Motor neuron (in vitro differentiated cells): Measurements from ENCODE around the gene FGF14. TPM values are rescaled to one million over a fixed set of nuclear protein-coding genes. Genes with fewer than 3 reads are reported as not detected.

ENCODE experiments used
- ATAC-seq, 8 experiments: fragments of 200-7000 bp; cut with Tn5 transposase; replicated peaks in 6 of 8; 2 replicates each; pipeline ENCODE4 v1.8.0; 2021; ENCODE audit warnings: mild to moderate bottlenecking in 8 of 8, moderate library complexity in 8 of 8
- H3K27ac ChIP-seq, 2 donors: fragments of 250-450 bp; sonication (Bioruptor Pico); 2 replicates each; pipeline ENCODE4 v1.9.0; 2021; ENCODE audit warnings: antibody characterized with exemption in 2 of 2, mild to moderate bottlenecking in 2 of 2, moderate library complexity in 1 of 2
- H3K4me1 ChIP-seq, 2 donors: fragments of 250-450 bp; sonication (Bioruptor Pico); replicated peaks in 1 of 2; 2 replicates each; pipeline ENCODE4 v1.6.1; 2021; ENCODE audit warnings: antibody characterized with exemption in 2 of 2, mild to moderate bottlenecking in 2 of 2, moderate library complexity in 1 of 2
- H3K4me3 ChIP-seq, 5 donors: fragments of 250-450 bp; sonication (Bioruptor Pico); 2 replicates each; pipeline ENCODE4 v1.9.0; 2021; ENCODE audit warnings: antibody characterized with exemption in 5 of 5, mild to moderate bottlenecking in 5 of 5, moderate library complexity in 4 of 5
- WGBS, 10 experiments: fragments of 450-650 bp; shearing (Covaris generic); methylation state at CpG; one replicate each; pipeline ENCODE4 v1.0.0; 2022; 5-methylcytosine and 5-hydroxymethylcytosine counted together
- in situ Hi-C, 9 experiments: fragments of 400-800 bp; cut with MboI; loops; one replicate each; pipeline ENCODE4 v1.15.0; 2021; ENCODE audit warnings: low sequenced_read_pairs in 9 of 9, low pct_unique_long_range_greater_than_20kb in 2 of 9; ENCODE audit not compliant: unreplicated experiment in 9 of 9
- total RNA-seq, 8 experiments: library from RNA; unstranded; fragments of 300-600 nt; gene quantifications; 2 replicates each; pipeline versions ENCODE4 v1.2.3 to v1.2.4, GENCODE V29; 2022

Gene FGF14
- total RNA-seq, 8 experiments from 2014 or later: 0.66 to 20.0 (median 8.7) TPM

DNA sequence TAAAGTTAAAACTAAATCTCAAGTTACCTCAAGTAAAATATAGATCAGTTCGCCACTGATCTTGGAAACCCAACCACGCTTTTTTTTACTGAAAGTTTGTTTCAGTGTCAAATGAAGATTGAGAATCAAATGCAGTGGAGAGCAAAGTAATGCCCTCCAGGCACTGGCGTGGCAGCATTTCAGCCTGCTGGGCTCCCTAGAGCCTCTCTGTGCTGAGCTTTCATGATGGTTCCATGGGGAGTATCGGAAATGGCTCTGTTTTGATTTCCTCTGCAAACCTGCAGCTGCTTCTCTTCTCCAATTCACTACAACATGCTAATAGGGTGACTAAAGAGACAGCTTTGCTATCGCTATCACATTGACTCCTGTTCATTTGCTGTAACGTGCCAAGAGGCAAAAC, 141.6 kb downstream of the FGF14 start:
- Histone ChIP-seq H3K27ac (no peak overlapping the region), H3K4me1 (no peaks in the 10 kb centered on the region), H3K4me3 (no peak overlapping the region)
- whole genome bisulfite sequencing, 10 experiments: 22 to 100% (median 96%) methylated on average over 1 to 5 of the region's 6 CpGs; no CpG with 5 or more reads in 1 of the 10 experiments
- in situ Hi-C loops: no loop called here
- ATAC-seq: no peak

DNA sequence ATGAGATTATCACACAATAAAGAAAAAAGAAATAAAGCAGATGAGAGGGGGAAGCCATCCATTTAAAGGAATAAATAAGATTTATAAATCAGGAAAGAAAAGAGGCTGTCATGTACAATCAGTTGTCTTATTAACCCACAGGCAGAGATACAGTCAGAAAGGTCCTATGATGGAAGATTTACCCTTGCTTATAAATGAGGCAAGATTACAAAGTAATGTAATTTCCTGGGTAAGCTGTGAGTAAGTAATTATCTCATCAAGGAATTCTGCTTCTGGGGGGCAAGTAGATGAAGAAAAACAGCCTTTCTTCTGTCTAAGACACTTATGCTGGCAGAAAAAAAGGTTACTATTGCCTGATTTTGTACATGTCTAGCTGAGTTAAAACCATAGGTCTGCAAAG, 146.4 kb downstream of the FGF14 start:
- no peaks in the 10 kb centered on the region for H3K4me1 ChIP-seq
- in situ Hi-C loops: no loop called here
- H3K4me3 ChIP-seq: no peak overlapping the region
- ATAC-seq: no peak
- no peak overlapping the region for H3K27ac ChIP-seq

DNA sequence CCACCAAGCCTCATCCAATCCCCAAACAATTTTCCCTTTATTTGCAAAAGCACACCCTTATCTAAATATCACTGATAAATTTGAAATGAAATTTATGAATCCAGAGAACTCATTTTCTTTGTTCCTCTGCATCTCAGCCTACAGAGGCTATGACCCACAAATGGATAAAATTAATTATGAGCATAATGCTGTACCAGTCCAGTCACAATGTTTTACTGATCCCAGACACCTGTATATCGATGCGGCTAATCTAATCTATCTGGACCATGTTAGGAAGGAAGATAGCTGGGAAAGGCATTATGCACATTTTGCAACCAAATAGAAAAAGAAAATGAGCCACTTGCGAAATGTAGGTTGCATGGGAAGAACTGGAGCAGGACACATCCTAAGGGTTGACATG, 150.0 kb downstream of the FGF14 start:
- in situ Hi-C loops: no loop called here
- ATAC-seq: no peak
- 28 to 94% (median 78%) methylated on average over 2 to 3 of the region's 3 CpGs; no CpG with 5 or more reads in 1 of the 10 experiments for WGBS, 10 experiments
- no peak overlapping the region for H3K4me3 ChIP-seq
- no peak overlapping the region for H3K27ac ChIP-seq
- no peaks in the 10 kb centered on the region for H3K4me1 ChIP-seq

DNA sequence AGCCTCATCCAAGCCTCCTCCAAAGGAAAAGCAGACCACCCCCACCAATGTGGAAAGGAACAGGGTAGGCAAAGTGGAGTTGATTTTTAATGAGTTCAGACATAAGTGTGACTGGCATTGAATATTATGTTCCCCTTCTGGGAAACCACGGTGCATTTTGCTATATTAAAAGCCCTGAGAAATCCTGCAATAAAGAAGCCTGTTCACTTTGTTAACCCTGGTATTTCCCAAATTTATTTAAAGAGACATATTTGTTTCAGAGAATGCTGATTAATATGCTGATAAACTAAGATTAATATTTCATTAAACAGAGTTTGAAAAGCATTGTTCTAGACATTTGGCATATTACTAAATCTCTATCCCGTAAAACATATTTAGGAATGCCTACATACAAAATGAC, 151.4 kb downstream of the FGF14 start:
- no peaks in the 10 kb centered on the region for H3K4me1 ChIP-seq
- in situ Hi-C loops: no loop called here
- H3K27ac ChIP-seq: no peak overlapping the region
- ATAC-seq: no peak
- H3K4me3 ChIP-seq: no peak overlapping the region
- WGBS, 10 experiments: 4 to 100% (median 73%) methylated on average over 1 to 2 of the region's 2 CpGs; no CpG with 5 or more reads in 2 of the 10 experiments

- Histone ChIP-seq H3K4me1 (no peaks in the 10 kb centered on the region), H3K4me3 (no peak overlapping the region), H3K27ac (no peak overlapping the region)
- 0 to 100% (median 72%) methylated on average over 1 to 3 of the region's 3 CpGs; no CpG with 5 or more reads in 1 of the 10 experiments for WGBS, 10 experiments
- peak in 1 of 8 experiments; percentile 69 for ATAC-seq
- in situ Hi-C loops: no loop called here
Observed at GRCh38 chr13:102244607-102245227, 157.1 kb downstream of the FGF14 start.

- Histone ChIP-seq H3K4me3 (no peak overlapping the region), H3K27ac (no peak overlapping the region), H3K4me1 (peaks cover 3 to 29% of the 10 kb centered on the region in 2 donors)
- WGBS, 10 experiments: 17 to 100% (median 88%) methylated on average over 1 to 3 of the region's 3 CpGs; no CpG with 5 or more reads in 1 of the 10 experiments
- in situ Hi-C loops: no loop called here
- ATAC-seq: no peak
Observed at GRCh38 chr13:102240110-102240509, 161.7 kb downstream of the FGF14 start.

GRCh38 chr13:102237230-102237629, 164.6 kb downstream of the FGF14 start:
- peak in 4 of 8 experiments; percentile 39 to 84 (median 60) for ATAC-seq
- H3K4me1 ChIP-seq: peaks cover 3 to 29% of the 10 kb centered on the region in 2 donors
- peak overlapping the region in 1 of 2 donors; percentile 22 for H3K27ac ChIP-seq
- WGBS, 10 experiments: 0 to 45% (median 30%) methylated on average over 2 to 6 of the region's 6 CpGs; no CpG with 5 or more reads in 5 of the 10 experiments
- in situ Hi-C loops: no loop called here
- no peak overlapping the region for H3K4me3 ChIP-seq

DNA sequence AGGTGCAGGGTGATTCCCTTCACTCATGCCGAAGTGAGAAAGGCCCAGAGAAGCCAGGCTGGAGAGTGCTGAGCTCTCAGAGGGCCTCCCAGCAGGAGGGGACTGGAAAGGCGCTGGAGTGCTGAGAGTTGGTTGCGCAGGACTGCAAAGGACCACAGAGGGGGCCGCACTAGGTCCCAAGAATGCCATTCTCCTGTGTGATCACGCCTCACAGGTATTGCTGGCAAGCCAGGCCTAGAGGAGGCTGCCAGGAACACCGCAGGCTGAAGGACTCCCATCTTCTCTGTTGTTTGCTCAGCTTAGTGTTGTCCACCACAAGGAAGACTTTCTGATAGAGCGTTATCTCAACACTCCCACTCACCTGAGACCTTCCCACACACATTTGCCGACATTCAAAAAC, 165.0 kb downstream of the FGF14 start:
- ATAC-seq: peak in 4 of 8 experiments; percentile 4 to 41 (median 22)
- Histone ChIP-seq H3K4me3 (no peak overlapping the region), H3K27ac (peak overlapping the region in 1 of 2 donors; percentile 22), H3K4me1 (peaks cover 3 to 33% of the 10 kb centered on the region in 2 donors)
- in situ Hi-C loops: no loop called here
- 20 to 100% (median 82%) methylated on average over 1 to 6 of the region's 8 CpGs; no CpG with 5 or more reads in 4 of the 10 experiments for WGBS, 10 experiments

GRCh38 chr13:102236341-102236740, 165.5 kb downstream of the FGF14 start:
- no peak overlapping the region for H3K27ac ChIP-seq
- H3K4me3 ChIP-seq: no peak overlapping the region
- peaks cover 3 to 37% of the 10 kb centered on the region in 2 donors for H3K4me1 ChIP-seq
- no peak for ATAC-seq
- in situ Hi-C loops: no loop called here
- WGBS, 10 experiments: 30 to 96% (median 85%) methylated on average over 4 to 6 of the region's 7 CpGs; no CpG with 5 or more reads in 3 of the 10 experiments

DNA sequence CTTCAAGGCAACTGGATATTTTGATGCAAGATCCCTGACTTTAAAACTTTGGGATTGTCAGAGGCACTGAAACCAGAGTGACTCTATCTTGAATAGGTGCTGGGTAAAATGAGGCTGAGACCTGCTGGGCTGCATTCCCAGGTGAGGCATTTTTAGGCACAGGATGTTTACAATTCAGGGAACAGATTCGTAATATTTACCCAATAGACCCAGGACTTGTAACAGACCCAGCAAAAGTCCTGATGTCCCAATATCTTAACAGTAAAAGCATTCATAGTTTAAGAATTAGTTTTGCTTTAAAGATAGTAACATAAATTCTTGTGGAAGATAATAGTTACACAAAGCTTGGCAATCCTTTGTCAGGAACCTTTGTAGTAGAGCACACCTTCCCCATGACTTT, 166.2 kb downstream of the FGF14 start:
- 0 to 100% (median 60%) methylated on average over 1 of the region's 1 CpG; no CpG with 5 or more reads in 3 of the 10 experiments for WGBS, 10 experiments
- in situ Hi-C loops: no loop called here

GRCh38 chr13:102234618-102235017, 167.2 kb downstream of the FGF14 start:
- Histone ChIP-seq H3K4me3 (no peak overlapping the region), H3K4me1 (peaks cover 3 to 38% of the 10 kb centered on the region in 2 donors), H3K27ac (no peak overlapping the region)
- ATAC-seq: no peak
- WGBS, 10 experiments: 0 to 100% (median 94%) methylated on average over 1 to 2 of the region's 2 CpGs; no CpG with 5 or more reads in 1 of the 10 experiments
- in situ Hi-C loops: no loop called here

More for the DNA sequence above, 166.2 kb downstream of the FGF14 start:
- peaks cover 3 to 38% of the 10 kb centered on the region in 2 donors for H3K4me1 ChIP-seq
- ATAC-seq: no peak
- H3K27ac ChIP-seq: no peak overlapping the region
- H3K4me3 ChIP-seq: no peak overlapping the region

- peaks cover 3 to 28% of the 10 kb centered on the region in 2 donors for H3K4me1 ChIP-seq
- no peak overlapping the region for H3K27ac ChIP-seq
- no peak overlapping the region for H3K4me3 ChIP-seq
- WGBS, 10 experiments: 20 to 93% (median 75%) methylated on average over 1 to 3 of the region's 3 CpGs; no CpG with 5 or more reads in 1 of the 10 experiments
- ATAC-seq: no peak
- in situ Hi-C loops: no loop called here
Observed at GRCh38 chr13:102233566-102234208, 168.2 kb downstream of the FGF14 start.

DNA sequence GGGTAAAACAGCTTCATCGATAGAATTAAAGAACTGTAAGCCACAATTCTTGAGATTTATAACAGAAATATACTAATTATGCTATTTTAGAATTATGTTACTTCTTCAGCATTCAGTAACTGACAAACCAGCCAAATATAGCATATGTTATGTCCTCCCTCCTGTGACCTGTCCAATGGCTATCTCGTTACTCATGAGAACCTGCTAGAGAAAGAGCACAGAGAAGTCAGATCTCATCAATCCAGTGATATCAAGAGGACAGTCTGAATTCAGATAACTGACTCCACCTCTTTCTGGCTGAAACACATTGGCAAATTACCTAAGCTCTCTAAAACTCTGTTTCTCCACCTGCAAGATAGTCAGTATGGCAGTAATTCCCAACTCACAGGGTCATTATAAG, 170.4 kb downstream of the FGF14 start:
- Histone ChIP-seq H3K4me1 (peaks cover 0 to 8% of the 10 kb centered on the region in 2 donors), H3K4me3 (no peak overlapping the region), H3K27ac (no peak overlapping the region)
- peak in 3 of 8 experiments; percentile 75 to 90 (median 90) for ATAC-seq
- in situ Hi-C loops: no loop called here
- 0 to 94% (median 38%) methylated on average over 1 to 2 of the region's 2 CpGs; no CpG with 5 or more reads in 3 of the 10 experiments for WGBS, 10 experiments
